GM08714 (cell line): Measurements from ENCODE around the gene OLFML1.

Source experiments
- H3K4me3 ChIP-seq: fragments of 200-500 bp; sonication (Bioruptor generic); 2 replicates; pipeline ENCODE4 v1.5.1; 2014; ENCODE audit warnings: mild to moderate bottlenecking, low read length, inconsistent platforms
- ZNF274 ChIP-seq: IDR thresholded peaks from 2 replicates; pipeline ENCODE4 v1.6.1; 2012; ENCODE audit warnings: mild to moderate bottlenecking, low read depth, low read length

Gene OLFML1

DNA sequence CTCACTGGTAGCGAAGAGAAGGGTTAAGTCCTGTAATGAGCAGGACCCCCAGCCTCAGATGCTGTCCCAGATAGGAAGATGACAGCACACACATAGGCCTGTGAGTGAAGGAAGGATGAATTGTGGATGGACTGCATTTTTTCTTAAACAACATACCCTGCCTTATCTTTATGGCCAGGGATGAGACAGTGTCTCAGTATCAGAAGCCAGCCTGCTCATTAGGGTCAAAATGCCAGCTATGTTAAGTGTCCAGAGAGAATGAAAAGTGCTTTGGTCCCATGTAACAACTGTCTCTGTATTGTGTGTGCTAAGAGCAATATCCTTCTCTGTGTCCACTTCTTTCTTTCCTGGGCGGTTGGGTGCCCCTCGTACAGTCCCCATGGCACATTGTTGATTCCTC, 58.7 kb downstream of the OLFML1 start:
- TF ChIP-seq ZNF274 = no peak
- H3K4me3 ChIP-seq = no peak overlapping the region

DNA sequence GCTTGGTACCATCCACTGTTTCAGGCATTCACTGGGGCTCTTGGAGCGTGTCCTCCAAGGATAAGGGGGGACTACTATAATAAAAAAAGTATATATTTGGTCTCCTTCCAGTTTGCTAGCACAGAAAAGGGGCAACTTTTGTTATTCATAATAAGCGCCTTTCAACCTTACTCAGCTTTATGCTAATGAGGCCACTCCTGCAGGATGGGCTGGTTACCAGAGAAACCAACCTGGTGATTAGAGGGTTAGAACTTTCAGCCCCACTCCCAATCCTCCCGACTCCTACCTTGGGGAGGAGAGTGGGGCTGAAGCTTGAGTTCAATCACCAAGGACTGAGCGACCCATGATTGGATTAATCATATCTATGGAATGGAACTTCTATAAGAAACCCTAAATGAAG, 60.3 kb downstream of the OLFML1 start:
- no peak for TF ChIP-seq ZNF274
- H3K4me3 ChIP-seq = no peak overlapping the region

DNA sequence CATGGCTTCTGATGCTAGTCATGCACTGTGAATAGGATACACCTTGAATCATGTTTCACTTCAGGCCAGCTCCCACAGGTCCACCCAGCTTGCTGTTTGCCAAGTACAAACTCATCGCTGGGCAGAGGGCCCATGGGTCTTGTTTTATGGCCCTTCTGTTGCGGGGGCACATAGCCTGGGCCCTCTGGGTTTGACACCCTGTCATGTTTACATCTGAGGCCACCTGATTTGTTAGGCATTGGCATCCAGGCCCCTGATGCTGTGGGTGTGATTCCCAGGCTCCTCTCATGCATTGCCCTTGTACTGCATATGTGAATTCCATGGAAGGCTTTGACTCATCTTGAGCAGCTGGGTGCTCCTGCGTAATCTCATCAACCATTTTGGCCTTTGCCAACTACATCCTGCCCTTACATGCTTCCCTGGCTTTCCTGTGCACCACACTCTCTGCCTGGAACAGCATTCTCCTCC, 61.1 kb downstream of the OLFML1 start:
- TF ChIP-seq ZNF274 = no peak
- H3K4me3 ChIP-seq = no peak overlapping the region

DNA sequence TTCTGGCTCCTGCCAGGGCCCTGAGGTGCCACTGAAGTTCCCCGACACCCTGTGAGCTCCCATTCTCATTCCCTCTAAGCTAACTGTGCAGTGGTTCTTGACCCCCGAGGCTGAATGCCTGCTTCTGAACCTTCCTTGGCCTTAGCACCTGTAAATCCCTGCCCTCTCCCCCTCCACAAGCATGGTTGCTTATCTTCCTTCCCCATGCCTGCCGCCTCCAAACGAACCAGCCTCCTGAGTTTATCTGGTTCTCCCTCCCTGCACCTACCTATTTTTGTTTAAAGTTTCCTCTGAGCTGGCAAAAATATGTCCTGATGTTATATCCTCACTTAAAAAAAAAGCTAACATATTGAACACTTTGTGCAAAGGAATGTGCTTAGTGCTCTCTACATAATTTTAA, 62.4 kb downstream of the OLFML1 start:
- no peak for TF ChIP-seq ZNF274
- H3K4me3 ChIP-seq = no peak overlapping the region

DNA sequence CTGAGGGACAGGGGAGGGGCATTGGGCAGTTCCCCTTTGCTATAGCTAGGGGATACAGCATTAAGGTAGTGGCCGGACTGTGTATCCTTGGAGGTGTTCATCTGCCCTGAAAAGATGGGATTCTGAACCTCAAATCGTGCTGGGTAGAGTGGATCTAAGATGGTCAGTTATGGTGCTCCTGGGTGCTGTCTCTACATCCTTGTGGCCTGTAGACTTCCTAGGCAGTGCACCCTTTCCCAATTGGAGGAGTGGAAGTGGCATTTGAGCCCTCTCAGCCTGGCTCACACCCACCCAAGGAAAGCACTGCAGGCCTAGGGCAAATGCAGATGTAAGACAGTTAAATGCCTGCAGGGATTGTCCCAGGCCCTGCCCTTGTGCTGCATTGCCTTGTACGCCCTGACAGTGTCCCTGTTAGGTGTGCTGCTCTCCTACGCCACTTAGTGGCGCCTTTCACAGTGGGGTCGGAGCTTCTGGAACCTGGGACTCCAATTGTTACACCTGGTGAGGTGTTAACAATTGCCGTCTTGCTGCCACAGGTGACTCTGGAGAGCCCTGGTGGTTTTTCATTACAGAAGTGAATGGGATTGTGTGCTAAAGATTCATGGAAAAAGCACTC, 63.5 kb downstream of the OLFML1 start:
- H3K4me3 ChIP-seq = no peak overlapping the region
- TF ChIP-seq ZNF274 = no peak

DNA sequence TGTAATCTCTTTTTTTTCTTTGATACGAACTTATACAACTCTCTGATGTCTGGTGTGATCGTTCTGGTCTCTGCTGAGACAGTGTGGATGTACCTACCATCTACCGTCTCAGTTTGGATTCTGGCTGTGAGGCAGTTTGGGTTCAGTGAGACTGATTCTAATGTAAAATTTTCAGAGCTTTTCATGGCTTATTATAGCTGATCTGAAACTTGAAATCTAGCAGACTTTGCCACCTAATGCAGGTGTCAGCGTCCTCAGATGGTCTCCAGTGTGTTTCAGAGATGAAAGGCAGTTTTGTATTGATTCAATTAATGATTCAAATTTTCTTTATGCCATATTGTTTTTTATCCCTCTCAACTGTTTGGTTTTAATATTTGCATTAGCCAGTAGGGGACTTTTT, 64.4 kb downstream of the OLFML1 start:
- no peak for TF ChIP-seq ZNF274
- H3K4me3 ChIP-seq = no peak overlapping the region

DNA sequence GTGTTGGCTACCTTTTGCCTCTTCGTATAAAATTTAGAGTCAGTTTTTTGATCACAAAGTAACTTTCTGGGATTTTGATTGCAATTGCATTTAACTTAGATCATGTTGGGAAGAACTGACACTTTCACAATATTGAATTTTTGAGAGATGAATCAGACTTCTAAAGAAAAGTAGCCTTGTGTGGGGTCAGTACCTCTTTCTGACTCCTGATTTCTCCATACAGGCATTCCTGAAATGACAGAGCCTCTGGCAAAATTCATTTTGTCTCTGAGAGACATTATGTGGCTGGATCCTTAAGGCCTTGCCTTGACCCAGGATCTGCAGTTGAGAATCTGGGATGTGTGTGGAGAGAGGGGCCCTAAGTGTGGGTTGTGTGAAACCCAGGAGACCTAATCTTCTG, 66.3 kb downstream of the OLFML1 start:
- no peak overlapping the region for H3K4me3 ChIP-seq
- TF ChIP-seq ZNF274 = no peak

DNA sequence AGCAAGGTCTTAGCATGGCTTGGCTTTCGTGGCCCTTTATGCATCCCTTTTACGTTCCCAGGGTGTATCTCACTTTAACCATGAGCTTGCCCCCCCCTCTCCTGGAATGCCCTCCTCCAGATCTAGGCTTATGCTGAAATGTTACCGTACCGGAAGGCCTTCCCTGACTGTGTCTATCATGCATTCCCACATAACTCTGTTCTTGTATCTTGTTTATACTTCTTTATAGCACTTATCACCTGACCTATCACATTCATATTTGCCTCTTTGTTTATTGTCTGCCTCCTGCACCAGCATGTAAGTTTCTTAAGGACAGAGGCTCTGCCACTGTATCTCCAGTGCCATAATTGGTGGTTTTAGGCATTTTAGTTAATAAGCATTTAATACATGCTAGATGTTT, 67.4 kb downstream of the OLFML1 start:
- H3K4me3 ChIP-seq = no peak overlapping the region
- TF ChIP-seq ZNF274 = no peak

DNA sequence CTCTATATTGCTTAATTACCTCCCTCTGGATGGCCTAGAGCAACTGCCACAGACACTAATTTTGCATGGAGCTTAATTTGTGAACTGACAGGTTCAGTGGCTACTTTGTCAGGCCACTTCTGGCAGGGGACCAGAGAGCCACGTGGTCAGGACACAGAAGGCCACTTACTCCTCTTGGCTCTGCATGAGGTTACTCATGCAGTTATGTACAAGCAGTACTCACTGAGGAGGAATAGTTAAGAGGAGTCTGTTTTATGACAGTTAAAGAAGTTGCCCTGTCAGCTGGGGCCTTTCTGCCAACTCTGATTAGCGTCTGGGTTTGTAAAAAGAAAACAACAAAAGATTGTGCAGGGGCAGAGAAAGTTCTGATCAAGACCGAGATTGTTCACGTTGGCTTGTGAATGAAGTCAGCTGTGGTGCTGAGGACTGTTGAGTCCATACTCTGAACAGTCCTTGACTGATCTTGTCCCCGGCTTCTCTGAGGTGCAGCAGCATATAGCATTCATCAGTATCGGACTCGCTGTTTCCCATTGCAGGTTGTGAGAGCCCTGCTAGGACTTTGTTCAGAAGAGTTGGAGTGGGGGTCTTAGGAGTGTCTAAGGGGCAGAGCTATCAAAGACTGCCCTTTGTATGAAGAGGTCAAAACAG, 69.9 kb downstream of the OLFML1 start:
- TF ChIP-seq ZNF274 = no peak
- no peak overlapping the region for H3K4me3 ChIP-seq

DNA sequence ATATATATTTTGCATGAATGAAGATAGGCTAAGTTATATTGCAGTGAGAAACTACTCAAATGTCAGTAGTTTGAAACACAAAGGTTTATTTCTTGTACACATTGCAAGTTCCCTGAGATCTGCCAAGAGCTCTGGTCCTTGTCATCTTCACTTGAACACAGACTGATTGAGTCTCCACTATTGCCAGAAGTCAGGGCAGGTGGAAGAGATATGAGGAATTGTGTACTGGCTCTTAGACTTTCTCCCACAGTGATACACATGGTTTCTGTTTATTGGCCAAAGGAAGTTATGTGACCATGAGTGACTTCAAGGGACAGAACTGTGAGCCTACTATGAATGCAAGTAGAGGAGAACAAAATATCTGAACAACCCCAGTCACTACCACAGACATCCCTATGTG, 72.7 kb downstream of the OLFML1 start:
- TF ChIP-seq ZNF274 = no peak
- no peak overlapping the region for H3K4me3 ChIP-seq

DNA sequence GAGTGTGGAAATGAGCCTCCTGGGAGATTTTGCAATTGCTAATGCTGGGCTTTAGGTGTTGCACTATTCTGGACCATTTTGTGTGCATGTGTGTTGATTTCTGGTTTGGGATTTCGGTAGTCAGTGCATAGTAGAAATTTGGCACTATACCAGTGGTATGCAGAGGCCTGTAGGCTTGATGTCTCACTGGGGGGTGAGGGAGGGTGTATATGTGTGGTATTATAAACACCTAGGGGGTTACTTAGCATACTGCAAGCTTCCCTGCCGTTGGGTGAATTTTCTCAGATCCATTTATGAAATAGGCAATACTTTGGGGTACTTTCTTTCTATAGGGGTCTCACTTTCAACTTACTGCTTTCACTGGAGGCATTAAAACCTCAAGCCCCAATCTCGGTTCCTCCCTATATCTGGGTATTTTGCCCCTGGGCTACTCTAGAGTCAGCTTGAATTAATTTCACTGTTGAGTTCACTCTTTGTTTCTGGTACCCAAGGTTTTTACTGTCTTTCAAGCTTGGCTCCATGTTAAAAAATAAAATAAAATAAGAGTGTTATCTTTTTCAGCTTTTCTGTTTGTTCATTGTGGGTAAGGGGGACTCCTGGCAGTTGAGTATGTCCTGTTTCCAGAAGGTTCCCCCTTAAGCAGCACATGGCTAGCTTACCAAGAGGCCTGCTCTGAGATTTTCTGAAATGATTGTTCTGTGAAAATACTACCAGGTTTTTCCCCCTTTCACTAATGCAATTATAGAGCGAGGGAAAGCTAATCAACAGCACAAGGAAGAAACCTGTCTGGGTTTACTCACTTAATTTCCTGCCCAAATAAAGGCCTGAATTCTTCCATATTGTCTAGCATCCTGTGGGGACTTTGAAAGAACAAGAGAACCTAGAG, 74.3 kb downstream of the OLFML1 start:
- H3K4me3 ChIP-seq = no peak overlapping the region
- no peak for TF ChIP-seq ZNF274
